Body of pancreas (tissue), 4 donors: ENCODE measurements around the gene CLSTN2. TPM values are rescaled to one million over a fixed set of nuclear protein-coding genes. Genes with fewer than 3 reads are reported as not detected.

ENCODE experiments used
- ATAC-seq: fragments of 150-250 bp; one replicate; pipeline ENCODE4 v1.9.1; 2016
- DNase-seq, 4 donors: peaks; one replicate each; pipeline ENCODE4 v3.0.0-alpha.2; 2019
- H3K27ac ChIP-seq, 4 donors: fragments of 200-600 bp; sonication (generic); 1 replicate in 3 of 4; 2 replicates in 1 of 4; pipeline versions ENCODE4 v1.5.1 to v1.6.1; 2016 to 2019; ENCODE audit warnings: mild to moderate bottlenecking in 1 of 4, mixed read lengths in 1 of 4, moderate library complexity in 1 of 4
- H3K27me3 ChIP-seq, 2 donors: fragments of 200-600 bp; sonication (generic); one replicate each; pipeline ENCODE4 v1.6.0; 2016; ENCODE audit warnings: mild to moderate bottlenecking in 1 of 2
- H3K36me3 ChIP-seq, 2 donors: fragments of 200-600 bp; sonication (generic); replicated peaks in 1 of 2; 2 replicates each; pipeline ENCODE4 v1.5.1; 2016; ENCODE audit warnings: low read depth in 2 of 2; ENCODE audit not compliant: insufficient read depth in 1 of 2
- H3K4me1 ChIP-seq: fragments of 200-600 bp; sonication (generic); one replicate; pipeline ENCODE4 v1.6.0; 2016
- H3K4me3 ChIP-seq, 2 donors: fragments of 200-600 bp; sonication (generic); 1 replicate in 1 of 2; 2 replicates in 1 of 2; pipeline ENCODE4 v1.5.1; 2016 to 2019
- H3K9me3 ChIP-seq, 3 donors: fragments of 200-600 bp; sonication (generic); 1 replicate in 2 of 3; 2 replicates in 1 of 3; pipeline ENCODE4 v1.5.1; 2016
- CTCF ChIP-seq, 7 experiments: fragments of 450-650 bp in 4 of 7; fragments of 200-600 bp in 3 of 7; sonication (generic) in 3 of 7; IDR thresholded peaks; one replicate each; pipeline ENCODE4 v1.5.1; 2016 to 2019; ENCODE audit warnings: antibody characterized with exemption in 7 of 7
- POLR2A ChIP-seq, 3 donors: fragments of 450-650 bp; IDR thresholded peaks; one replicate each; pipeline ENCODE4 v1.6.1; 2016; ENCODE audit warnings: antibody characterized with exemption in 3 of 3, mild to moderate bottlenecking in 2 of 3
- WGBS, 2 donors: methylation state at CpG; one replicate each; pipeline ENCODE4 v1.1.5; 2017; 5-methylcytosine and 5-hydroxymethylcytosine counted together
- intact Hi-C: fragments of 100-400 bp; cut with DNase I; formaldehyde crosslinking; loops from one replicate; pipeline ENCODE4 v1.15.1; 2023
- total RNA-seq, 2 donors: library from RNA; depleted of rRNA; stranded (reverse); fragments of >200 nt; gene quantifications; one replicate each; pipeline ENCODE4 v1.1.0, GENCODE V29; 2016

The CLSTN2 gene
- total RNA-seq, 2 donors from 2014 or later: 14.5 to 14.8 TPM

GRCh38 chr3:140332131-140332530, 397.1 kb downstream of the CLSTN2 start:
- 32 to 34% methylated on average over 2 of the region's 2 CpGs for WGBS, 2 donors

DNA sequence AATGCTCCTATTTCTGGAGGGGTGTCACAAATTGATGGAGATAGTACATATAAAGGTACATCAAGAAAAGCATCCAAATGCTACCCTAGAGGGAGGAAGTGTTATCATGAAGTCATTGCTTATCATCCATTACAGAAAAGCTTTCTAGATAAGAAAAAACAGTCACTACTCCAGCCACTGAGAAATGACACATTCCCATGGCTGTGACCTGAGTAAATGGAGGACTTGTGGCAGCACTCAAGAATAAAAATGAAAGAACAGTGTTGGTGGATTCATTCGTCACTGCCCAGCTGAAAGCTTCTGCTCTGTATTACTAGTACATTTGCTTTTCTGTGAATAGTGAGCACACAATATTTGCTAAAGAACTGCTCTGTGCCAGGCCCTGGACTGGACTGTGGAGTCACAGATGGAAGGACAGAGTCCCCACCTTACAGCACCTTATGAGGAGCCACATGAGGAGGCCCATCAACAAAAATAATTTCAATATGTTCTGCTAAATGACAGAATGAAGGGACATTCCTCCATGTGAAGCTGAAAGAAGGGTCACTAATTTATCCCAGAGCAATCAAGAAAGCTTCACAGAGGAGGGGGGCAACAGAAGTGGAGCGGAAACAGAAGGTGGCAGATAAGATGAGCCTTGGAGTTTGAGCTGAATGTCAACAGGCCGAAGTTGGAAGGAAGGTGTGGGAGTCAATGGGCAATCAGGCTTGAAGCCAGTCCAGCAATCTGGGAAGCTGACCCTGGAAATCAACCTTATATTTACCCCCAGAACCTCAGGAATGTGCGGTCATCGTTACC, 399.3 kb downstream of the CLSTN2 start:
- WGBS, 2 donors: 70 to 78% methylated on average over 5 of the region's 5 CpGs
- no peak for ATAC-seq

More at GRCh38 chr3:140332131-140332530, 397.1 kb downstream of the CLSTN2 start:
- H3K9me3 ChIP-seq: no peaks in the 10 kb centered on the region
- no peak overlapping the region for H3K27ac ChIP-seq
- intact Hi-C loops: no loop called here
- no peaks in the 10 kb centered on the region for H3K4me1 ChIP-seq
- DNase-seq: no peak
- no peak overlapping the region for H3K4me3 ChIP-seq
- no peak for ATAC-seq
- H3K36me3 ChIP-seq: no peaks in the 10 kb centered on the region
- TF ChIP-seq POLR2A (IDR thresholded peaks at IDR 0.05) (no peak), CTCF (IDR thresholded peaks at IDR 0.05) (no peak)
- no peaks in the 10 kb centered on the region for H3K27me3 ChIP-seq

GRCh38 chr3:140336465-140336864, 401.5 kb downstream of the CLSTN2 start:
- no peak for TF ChIP-seq CTCF (IDR thresholded peaks at IDR 0.05)
- TF ChIP-seq POLR2A (IDR thresholded peaks at IDR 0.05): no peak
- H3K4me1 ChIP-seq: no peaks in the 10 kb centered on the region
- no peak for DNase-seq
- 62 to 73% methylated on average over 3 of the region's 3 CpGs for WGBS, 2 donors
- H3K36me3 ChIP-seq: no peaks in the 10 kb centered on the region
- no peak overlapping the region for H3K4me3 ChIP-seq
- intact Hi-C loops: no loop called here
- H3K27ac ChIP-seq: no peak overlapping the region
- no peaks in the 10 kb centered on the region for H3K9me3 ChIP-seq
- no peak for ATAC-seq
- no peaks in the 10 kb centered on the region for H3K27me3 ChIP-seq

More for the DNA sequence above, 399.3 kb downstream of the CLSTN2 start:
- intact Hi-C loops: no loop called here
- no peaks in the 10 kb centered on the region for H3K9me3 ChIP-seq
- DNase-seq: no peak
- no peaks in the 10 kb centered on the region for H3K4me1 ChIP-seq
- H3K27ac ChIP-seq: no peak overlapping the region
- no peaks in the 10 kb centered on the region for H3K27me3 ChIP-seq
- H3K4me3 ChIP-seq: no peak overlapping the region
- no peaks in the 10 kb centered on the region for H3K36me3 ChIP-seq
- TF ChIP-seq CTCF (IDR thresholded peaks at IDR 0.05) (no peak), POLR2A (IDR thresholded peaks at IDR 0.05) (no peak)

DNA sequence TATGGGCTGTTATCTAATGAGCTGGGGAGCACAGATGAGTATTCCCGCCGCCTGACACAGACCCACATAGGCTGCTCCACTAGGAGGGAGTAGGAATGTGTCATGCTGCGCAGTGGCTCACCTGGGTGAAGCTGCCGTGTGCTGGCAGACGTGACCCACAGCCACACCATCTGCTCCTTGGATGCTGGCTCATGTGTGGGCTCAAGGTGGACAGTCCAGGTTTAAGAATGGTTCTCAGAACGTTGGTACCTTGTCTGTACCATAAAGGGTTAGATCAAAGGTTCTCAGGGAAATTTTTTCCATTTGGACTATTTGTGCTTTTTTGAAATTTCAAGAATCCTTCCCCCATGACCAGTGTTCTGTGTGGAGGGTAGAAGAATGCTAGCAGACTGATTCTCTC, 403.9 kb downstream of the CLSTN2 start:
- DNase-seq (no peak), ATAC-seq (no peak)
- Histone ChIP-seq H3K36me3 (no peaks in the 10 kb centered on the region), H3K9me3 (no peaks in the 10 kb centered on the region), H3K27me3 (no peaks in the 10 kb centered on the region), H3K27ac (no peak overlapping the region), H3K4me3 (no peak overlapping the region), H3K4me1 (no peaks in the 10 kb centered on the region)
- TF ChIP-seq CTCF (IDR thresholded peaks at IDR 0.05): no peak
- no peak for TF ChIP-seq POLR2A (IDR thresholded peaks at IDR 0.05)
- intact Hi-C loops: no loop called here
- 72 to 83% methylated on average over 4 to 6 of the region's 6 CpGs for WGBS, 2 donors

DNA sequence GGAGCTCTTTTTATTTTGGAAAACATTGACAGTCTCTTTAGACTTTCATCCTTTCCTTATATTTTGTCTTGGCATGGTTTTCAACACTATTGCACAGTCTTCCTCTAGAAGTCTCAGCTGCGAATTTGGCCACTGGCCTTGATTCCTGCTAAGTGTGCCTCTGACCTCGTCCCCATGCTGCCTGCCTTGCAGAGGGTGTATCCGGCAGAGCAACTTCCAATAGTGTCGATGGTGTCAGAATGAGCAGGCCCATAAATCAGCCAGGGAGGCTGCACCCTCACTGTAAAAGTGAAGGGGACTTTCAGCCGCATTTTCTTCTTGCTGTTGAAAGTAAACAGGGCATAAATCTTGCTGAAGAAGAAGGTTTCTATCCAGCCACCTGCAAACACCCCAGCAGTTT, 406.2 kb downstream of the CLSTN2 start:
- Histone ChIP-seq H3K9me3 (no peaks in the 10 kb centered on the region), H3K4me1 (no peaks in the 10 kb centered on the region), H3K27me3 (no peaks in the 10 kb centered on the region), H3K4me3 (no peak overlapping the region), H3K36me3 (no peaks in the 10 kb centered on the region), H3K27ac (no peak overlapping the region)
- 33 to 67% methylated on average over 5 of the region's 5 CpGs for WGBS, 2 donors
- DNase-seq (no peak), ATAC-seq (no peak)
- TF ChIP-seq POLR2A (IDR thresholded peaks at IDR 0.05) (no peak), CTCF (IDR thresholded peaks at IDR 0.05) (no peak)
- intact Hi-C loops: no loop called here
